BLaER1 treated with 17β-estradiol and CSF1 and Interleukin-3, amounts not matched to agents 10 nM and 100 nM (cell line): Measurements from ENCODE around the gene FGR.

Source experiments
- H3K27ac ChIP-seq, 11 experiments: shearing (Covaris generic); formaldehyde crosslinking; 2 replicates each; pipeline ENCODE4 v1.8.1; 2022
- H3K27me3 ChIP-seq, 11 experiments: shearing (Covaris generic); formaldehyde crosslinking; 2 replicates each; pipeline ENCODE4 v1.8.1; 2022
- H3K36me3 ChIP-seq, 11 experiments: shearing (Covaris generic); formaldehyde crosslinking; 2 replicates each; pipeline ENCODE4 v1.8.1; 2022
- H3K4me1 ChIP-seq, 10 experiments: shearing (Covaris generic); formaldehyde crosslinking; 2 replicates each; pipeline ENCODE4 v1.8.1; 2022
- H3K4me2 ChIP-seq, 11 experiments: shearing (Covaris generic); formaldehyde crosslinking; 2 replicates each; pipeline ENCODE4 v1.8.1; 2022
- H3K4me3 ChIP-seq, 10 experiments: shearing (Covaris generic); formaldehyde crosslinking; 2 replicates each; pipeline ENCODE4 v1.8.1; 2022
- H3K9ac ChIP-seq, 11 experiments: shearing (Covaris generic); formaldehyde crosslinking; 2 replicates each; pipeline ENCODE4 v1.8.1; 2022
- H3K9me3 ChIP-seq, 11 experiments: shearing (Covaris generic); formaldehyde crosslinking; replicated peaks in 1 of 11; 2 replicates each; pipeline ENCODE4 v1.8.1; 2022
- H4K20me1 ChIP-seq, 11 experiments: shearing (Covaris generic); formaldehyde crosslinking; 2 replicates each; pipeline ENCODE4 v1.8.1; 2022
- Cebpa-rat ChIP-seq, 11 experiments: shearing (Covaris generic); IDR thresholded peaks; 2 replicates each; pipeline ENCODE4 v1.8.1; 2022

The FGR gene

DNA sequence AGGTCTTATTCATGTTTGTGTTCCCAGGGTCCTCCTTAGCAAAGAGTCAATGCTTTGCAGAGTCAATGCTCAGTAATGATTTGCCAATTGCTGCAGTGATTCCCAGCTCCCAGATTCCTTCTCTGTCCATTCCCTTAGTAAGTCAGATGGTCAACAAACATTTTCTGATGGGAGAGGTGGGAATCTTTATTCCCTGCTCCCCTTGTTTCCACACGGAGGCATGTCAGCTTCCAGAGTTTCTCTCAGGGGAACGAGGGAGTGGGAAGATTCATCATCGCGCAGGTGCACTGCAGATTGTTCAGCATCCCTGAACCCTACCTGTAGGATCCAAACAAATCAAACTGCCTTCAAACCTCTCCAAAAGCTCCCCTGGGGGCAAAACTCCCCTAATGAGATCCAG lies 23.5 kb downstream of the FGR start:
- TF ChIP-seq Cebpa-rat (IDR thresholded peaks at IDR 0.05) = no peak
- Histone ChIP-seq H3K27ac (no peak overlapping the region), H4K20me1 (peaks cover 0 to 17% (median 0%) of the 10 kb centered on the region in 11 experiments; a peak in 2 of 22 replicates), H3K4me1 (peaks cover 39 to 63% (median 48%) of the 10 kb centered on the region in 10 experiments), H3K36me3 (peaks cover 0 to 52% (median 0%) of the 10 kb centered on the region in 11 experiments; a peak in 8 of 22 replicates), H3K4me3 (no peak overlapping the region), H3K27me3 (no peaks in the 10 kb centered on the region), H3K9ac (0 out of 22 replicates have a peak overlapping the region, but pooled peaks of 1 of the 11 experiments have one; percentile 5), H3K4me2 (no peak overlapping the region), H3K9me3 (no peaks in the 10 kb centered on the region)

DNA sequence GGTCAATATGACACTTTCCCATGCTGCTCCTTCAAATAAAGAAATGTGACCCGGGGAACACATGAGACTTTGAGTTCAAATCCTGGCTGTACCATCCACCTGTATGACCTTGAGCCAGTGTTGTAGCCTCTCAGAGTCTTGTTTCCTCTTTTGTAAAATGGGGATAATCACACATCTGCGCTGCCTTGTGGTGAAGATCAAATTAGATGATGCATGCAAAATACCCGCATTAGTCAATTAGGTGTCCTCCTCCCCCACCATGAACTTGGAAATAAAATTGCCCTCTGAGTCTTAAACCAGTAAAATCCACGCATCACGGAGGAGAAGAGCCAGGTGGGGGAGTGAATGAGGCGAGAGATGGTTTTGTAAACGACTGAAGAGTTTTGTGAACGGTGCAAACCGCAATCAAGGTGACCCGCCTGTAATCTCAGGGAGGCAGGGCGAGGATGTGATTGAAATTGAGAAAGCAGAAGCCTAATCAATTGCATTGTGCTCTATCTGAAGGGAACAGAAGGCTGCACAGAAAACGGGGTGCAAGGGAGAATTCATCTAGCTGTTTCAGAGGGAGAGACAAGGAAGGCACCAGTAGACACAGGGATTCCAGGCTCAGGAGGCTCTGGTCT lies 25.3 kb downstream of the FGR start:
- Histone ChIP-seq H3K27me3 (no peaks in the 10 kb centered on the region), H3K9ac (0 out of 22 replicates have a peak overlapping the region, but pooled peaks of 2 of the 11 experiments have one; percentile 6 to 10), H3K4me1 (peaks cover 56 to 70% (median 60%) of the 10 kb centered on the region in 10 experiments), H3K4me3 (no peak overlapping the region), H4K20me1 (peaks cover 0 to 7% (median 0%) of the 10 kb centered on the region in 11 experiments; a peak in 1 of 22 replicates), H3K27ac (peak overlapping the region in 3 of 11 experiments; percentile 17 to 25 (median 18); a peak in 5 of 22 replicates), H3K4me2 (peak overlapping the region; percentile 38 to 91 (median 58)), H3K36me3 (peaks cover 0 to 36% (median 0%) of the 10 kb centered on the region in 11 experiments; a peak in 7 of 22 replicates), H3K9me3 (no peaks in the 10 kb centered on the region)
- TF ChIP-seq Cebpa-rat (IDR thresholded peaks at IDR 0.05) = no peak

DNA sequence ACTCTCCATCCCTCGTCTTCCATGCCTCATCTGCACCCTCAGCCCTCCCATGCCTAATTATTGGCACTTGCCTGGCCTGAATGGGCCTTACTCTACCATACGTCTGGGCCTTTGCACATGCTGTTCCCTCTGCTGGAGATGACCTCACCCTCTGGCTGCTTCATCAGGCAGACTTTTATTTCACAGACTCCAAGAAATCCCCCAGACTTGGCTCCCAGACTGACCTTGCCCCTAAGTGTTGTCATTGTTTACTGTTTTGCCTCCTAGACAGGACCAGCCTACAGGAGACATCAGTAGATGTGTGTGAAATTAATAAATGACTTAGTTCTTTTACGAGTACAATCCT lies 25.8 kb downstream of the FGR start:
- 0 out of 22 replicates have a peak overlapping the region, but pooled peaks of 2 of the 11 experiments have one; percentile 6 to 10 for H3K9ac ChIP-seq
- peak overlapping the region in 3 of 11 experiments; percentile 13 to 25 (median 17); a peak in 4 of 22 replicates for H3K27ac ChIP-seq

DNA sequence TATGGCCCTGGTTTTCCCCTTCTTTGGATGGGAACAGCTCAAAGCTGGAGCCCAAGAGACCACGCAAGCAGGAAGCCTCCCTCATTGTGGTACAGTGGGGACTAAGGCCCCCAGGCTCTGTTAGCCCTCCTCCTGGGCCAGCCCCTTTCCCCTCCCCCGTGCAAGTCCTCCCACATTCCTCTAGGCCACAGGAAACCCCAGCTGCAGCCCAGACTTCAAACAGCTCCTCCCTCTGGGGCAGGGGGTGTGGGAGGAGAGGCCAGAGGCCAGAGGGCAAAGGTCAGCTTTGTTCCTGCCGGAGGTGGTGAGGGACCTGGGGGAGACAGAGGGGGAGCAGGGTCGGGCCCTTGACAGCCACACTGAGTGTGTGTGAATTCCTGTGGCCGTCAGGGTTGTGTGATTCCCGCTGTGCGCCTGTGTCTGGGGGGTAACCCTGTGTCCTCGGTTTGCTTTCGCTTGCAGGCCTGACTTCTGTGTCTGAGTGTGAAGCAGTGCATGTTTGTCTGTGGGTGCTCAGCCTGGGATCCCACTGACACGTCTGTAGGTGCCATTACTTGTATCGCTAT lies 27.7 kb downstream of the FGR start:
- H3K4me3 ChIP-seq = peak overlapping the region in 3 of 10 experiments; percentile 12 to 45 (median 25); a peak in 3 of 20 replicates
- peak overlapping the region in 10 of 11 experiments; percentile 26 to 80 (median 72); a peak in 20 of 22 replicates for H3K27ac ChIP-seq
- peak overlapping the region; percentile 60 to 93 (median 82) for H3K4me2 ChIP-seq
- H3K9me3 ChIP-seq = no peaks in the 10 kb centered on the region
- no peaks in the 10 kb centered on the region for H3K27me3 ChIP-seq
- no peak for TF ChIP-seq Cebpa-rat (IDR thresholded peaks at IDR 0.05)
- peaks cover 59 to 74% (median 63%) of the 10 kb centered on the region in 10 experiments for H3K4me1 ChIP-seq
- H3K9ac ChIP-seq = peak overlapping the region; percentile 25 to 69 (median 61); a peak in 21 of 22 replicates
- peaks cover 0 to 5% (median 2%) of the 10 kb centered on the region in 11 experiments; a peak in 15 of 22 replicates for H4K20me1 ChIP-seq
- H3K36me3 ChIP-seq = peaks cover 0 to 12% (median 0%) of the 10 kb centered on the region in 11 experiments; a peak in 6 of 22 replicates

More for the DNA sequence above, 25.8 kb downstream of the FGR start:
- Histone ChIP-seq H3K9me3 (no peaks in the 10 kb centered on the region), H3K4me3 (no peak overlapping the region), H3K36me3 (peaks cover 0 to 31% (median 0%) of the 10 kb centered on the region in 11 experiments; a peak in 7 of 22 replicates), H3K4me1 (peaks cover 59 to 74% (median 62%) of the 10 kb centered on the region in 10 experiments), H3K4me2 (peak overlapping the region; percentile 38 to 91 (median 58)), H4K20me1 (peaks cover 0 to 2% (median 0%) of the 10 kb centered on the region in 11 experiments; a peak in 1 of 22 replicates), H3K27me3 (no peaks in the 10 kb centered on the region)
- no peak for TF ChIP-seq Cebpa-rat (IDR thresholded peaks at IDR 0.05)

DNA sequence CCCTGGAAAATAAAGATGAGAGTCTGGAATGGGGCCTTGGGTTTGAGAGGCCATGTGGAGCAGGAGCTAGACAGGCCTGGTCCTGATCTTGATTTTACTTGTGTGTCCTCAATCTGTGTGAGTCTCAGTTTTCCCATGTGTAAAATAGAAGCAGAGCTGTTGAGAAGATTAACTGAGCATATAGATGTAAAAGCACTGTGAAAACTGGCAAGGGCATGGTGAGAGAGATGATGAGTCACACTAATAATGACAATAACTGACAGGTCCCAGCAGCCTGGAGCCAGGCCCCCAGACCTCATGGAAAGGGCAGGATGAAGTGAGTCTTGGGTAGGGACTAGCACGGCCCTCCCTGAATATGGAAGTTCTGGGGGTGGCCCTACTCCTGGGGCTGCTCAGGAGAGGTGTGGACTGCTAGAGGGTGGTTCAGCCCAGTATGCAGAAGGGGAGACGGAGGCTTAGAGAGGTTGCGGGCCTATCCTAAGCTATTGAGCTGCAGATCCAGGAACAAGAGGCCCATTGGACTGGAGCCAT lies 28.2 kb downstream of the FGR start:
- peaks cover 0 to 7% (median 0%) of the 10 kb centered on the region in 11 experiments; a peak in 5 of 22 replicates for H3K36me3 ChIP-seq
- peak overlapping the region; percentile 25 to 69 (median 61); a peak in 20 of 22 replicates for H3K9ac ChIP-seq
- peak overlapping the region in 3 of 10 experiments; percentile 12 to 45 (median 25); a peak in 2 of 20 replicates for H3K4me3 ChIP-seq
- TF ChIP-seq Cebpa-rat (IDR thresholded peaks at IDR 0.05) = no peak
- peaks cover 2 to 10% (median 8%) of the 10 kb centered on the region in 11 experiments; a peak in 18 of 22 replicates for H4K20me1 ChIP-seq
- H3K4me2 ChIP-seq = peak overlapping the region; percentile 60 to 93 (median 82)
- H3K4me1 ChIP-seq = peaks cover 61 to 75% (median 67%) of the 10 kb centered on the region in 10 experiments
- H3K9me3 ChIP-seq = no peaks in the 10 kb centered on the region
- H3K27me3 ChIP-seq = no peaks in the 10 kb centered on the region
- H3K27ac ChIP-seq = peak overlapping the region in 10 of 11 experiments; percentile 26 to 80 (median 72); a peak in 20 of 22 replicates

DNA sequence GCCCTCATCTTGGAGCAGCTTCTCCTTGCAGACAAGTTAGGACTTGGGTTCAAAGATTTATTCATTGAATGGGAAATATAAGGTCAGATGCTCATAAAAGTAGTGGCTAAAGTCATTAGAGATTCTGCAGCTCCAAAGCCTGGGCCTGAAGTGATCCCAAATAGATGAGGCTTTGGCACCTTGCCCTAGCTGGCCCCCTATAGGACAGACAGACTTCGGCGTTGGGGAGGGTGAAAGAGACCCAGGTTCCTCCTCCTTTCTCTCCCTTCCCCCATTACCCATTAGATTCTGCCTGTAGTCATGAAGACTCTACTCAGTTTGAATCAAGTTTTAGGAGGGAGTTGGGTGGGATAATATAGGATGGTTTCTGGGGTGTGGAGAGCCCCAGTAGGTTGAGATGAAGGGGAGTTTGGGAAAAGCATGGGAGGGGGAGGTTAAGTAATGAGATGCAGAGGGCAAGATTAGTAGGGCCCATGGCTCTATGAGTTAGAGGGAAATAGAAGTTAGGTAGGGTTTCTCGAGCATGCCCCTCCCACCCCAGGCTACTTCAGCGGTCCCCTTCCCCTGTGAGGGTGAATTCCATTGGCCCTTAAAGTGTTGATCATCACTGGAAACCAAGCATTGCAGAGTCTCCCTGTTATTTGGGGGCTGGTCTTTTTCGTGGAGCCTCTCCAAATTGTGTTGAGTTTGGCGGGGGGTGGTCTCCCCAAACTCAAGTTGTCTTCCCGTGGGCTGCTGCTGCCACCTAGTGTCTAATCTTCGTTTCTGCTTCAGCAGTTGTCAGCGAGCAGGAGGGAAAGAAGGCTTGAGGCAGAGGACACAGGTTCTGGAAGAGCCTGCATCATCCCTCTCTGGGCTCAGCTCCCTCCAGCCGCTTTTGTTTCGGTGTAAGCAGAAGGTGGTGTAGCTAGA lies 28.9 kb downstream of the FGR start:
- Histone ChIP-seq H3K4me3 (no peak overlapping the region), H3K27me3 (no peaks in the 10 kb centered on the region), H3K36me3 (no peaks in the 10 kb centered on the region; a peak in 1 of 22 replicates), H4K20me1 (peaks cover 9 to 17% (median 15%) of the 10 kb centered on the region in 11 experiments; a peak in 19 of 22 replicates), H3K4me2 (peak overlapping the region; percentile 60 to 93 (median 82)), H3K9ac (peak overlapping the region in 9 of 11 experiments; percentile 25 to 69 (median 63); a peak in 16 of 22 replicates), H3K4me1 (peaks cover 68 to 76% (median 74%) of the 10 kb centered on the region in 10 experiments), H3K9me3 (no peaks in the 10 kb centered on the region), H3K27ac (peak overlapping the region in 9 of 11 experiments; percentile 55 to 80 (median 73); a peak in 17 of 22 replicates)
- no peak for TF ChIP-seq Cebpa-rat (IDR thresholded peaks at IDR 0.05)

- no peaks in the 10 kb centered on the region for H3K36me3 ChIP-seq
- no peak for TF ChIP-seq Cebpa-rat (IDR thresholded peaks at IDR 0.05)
- H3K4me2 ChIP-seq = peak overlapping the region; percentile 51 to 93 (median 82); a peak in 20 of 22 replicates
- H3K27me3 ChIP-seq = no peaks in the 10 kb centered on the region
- peak overlapping the region in 3 of 11 experiments; percentile 4 to 25 (median 21); a peak in 4 of 22 replicates for H3K9ac ChIP-seq
- peaks cover 72 to 80% (median 78%) of the 10 kb centered on the region in 10 experiments for H3K4me1 ChIP-seq
- H3K27ac ChIP-seq = no peak overlapping the region
- no peaks in the 10 kb centered on the region for H3K9me3 ChIP-seq
- no peak overlapping the region for H3K4me3 ChIP-seq
- H4K20me1 ChIP-seq = peaks cover 14 to 25% (median 22%) of the 10 kb centered on the region in 11 experiments; a peak in 20 of 22 replicates
Measured at GRCh38 chr1:27605300-27605766, 29.7 kb downstream of the FGR start.
